Parathyroid adenoma (tissue), 2 donors: ENCODE data around the gene FARSA.
A peak's percentile ranks its signal among the peaks of the same experiment; 100 is the strongest.

Source experiments
- H2AFZ ChIP-seq: fragments of 300-600 bp; sonication (generic); one replicate; pipeline ENCODE4 v1.7.0; 2017; ENCODE audit warnings: antibody characterized with exemption, mild to moderate bottlenecking
- H3K27ac ChIP-seq: fragments of 300-600 bp; sonication (generic); one replicate; pipeline ENCODE4 v1.7.0; 2017
- H3K27me3 ChIP-seq: fragments of 300-600 bp; sonication (generic); one replicate; pipeline ENCODE4 v1.7.0; 2017; ENCODE audit warnings: low read length; ENCODE audit not compliant: control insufficient read depth, insufficient read depth
- H3K36me3 ChIP-seq: fragments of 300-600 bp; sonication (generic); one replicate; pipeline ENCODE4 v1.7.0; 2017; ENCODE audit warnings: low read length; ENCODE audit not compliant: control insufficient read depth, insufficient read depth
- H3K4me1 ChIP-seq: fragments of 300-600 bp; sonication (generic); one replicate; pipeline ENCODE4 v1.7.0; 2017; ENCODE audit warnings: control low read depth
- H3K4me2 ChIP-seq: fragments of 300-600 bp; sonication (generic); one replicate; pipeline ENCODE4 v1.7.0; 2017; ENCODE audit warnings: low read length
- H3K4me3 ChIP-seq: fragments of 300-600 bp; sonication (generic); one replicate; pipeline ENCODE4 v1.7.0; 2017; ENCODE audit warnings: low read depth, low read length
- H3K79me2 ChIP-seq: fragments of 300-600 bp; sonication (generic); one replicate; pipeline ENCODE4 v1.7.0; 2017; ENCODE audit warnings: control low read depth
- H3K9ac ChIP-seq: fragments of 300-600 bp; sonication (generic); one replicate; pipeline ENCODE4 v1.7.0; 2017; ENCODE audit warnings: mild to moderate bottlenecking
- H3K9me3 ChIP-seq: fragments of 300-600 bp; sonication (generic); one replicate; pipeline ENCODE4 v1.7.0; 2017; ENCODE audit warnings: low read length; ENCODE audit not compliant: control insufficient read depth
- TF ChIP-seq, protein P1 (sequence below): fragments of 300-600 bp; sonication (generic); IDR thresholded peaks from one replicate; pipeline ENCODE4 v1.7.0; 2017; ENCODE audit warnings: antibody characterized with exemption, mild to moderate bottlenecking
- donor health status: primary hyperparathyroidism.

Gene FARSA

DNA sequence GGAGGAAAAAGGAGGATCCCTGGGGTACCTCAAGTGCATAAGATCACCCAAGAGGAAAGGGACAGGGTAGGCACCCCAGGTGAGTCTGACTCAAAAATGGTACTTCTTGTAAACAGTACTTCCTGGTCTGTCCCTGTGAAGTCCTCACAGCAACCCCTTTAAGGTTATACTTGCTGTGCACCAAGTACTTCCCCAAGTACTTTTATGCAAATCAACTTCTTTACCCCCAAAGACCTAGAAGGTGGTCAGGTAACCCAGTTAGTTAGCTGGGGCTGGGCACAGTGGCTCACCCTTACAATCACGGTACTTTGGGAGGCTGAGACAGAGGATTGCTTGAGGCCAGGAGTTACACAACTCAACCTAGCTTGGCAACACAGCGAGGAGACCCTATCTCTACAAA is 7.4 kb upstream of the FARSA start:
- H3K27me3 ChIP-seq: no peaks in the 10 kb centered on the region
- peak overlapping the region; percentile 11 for H3K4me2 ChIP-seq
- no peaks in the 10 kb centered on the region for H3K36me3 ChIP-seq
- TF ChIP-seq, protein P1, sequence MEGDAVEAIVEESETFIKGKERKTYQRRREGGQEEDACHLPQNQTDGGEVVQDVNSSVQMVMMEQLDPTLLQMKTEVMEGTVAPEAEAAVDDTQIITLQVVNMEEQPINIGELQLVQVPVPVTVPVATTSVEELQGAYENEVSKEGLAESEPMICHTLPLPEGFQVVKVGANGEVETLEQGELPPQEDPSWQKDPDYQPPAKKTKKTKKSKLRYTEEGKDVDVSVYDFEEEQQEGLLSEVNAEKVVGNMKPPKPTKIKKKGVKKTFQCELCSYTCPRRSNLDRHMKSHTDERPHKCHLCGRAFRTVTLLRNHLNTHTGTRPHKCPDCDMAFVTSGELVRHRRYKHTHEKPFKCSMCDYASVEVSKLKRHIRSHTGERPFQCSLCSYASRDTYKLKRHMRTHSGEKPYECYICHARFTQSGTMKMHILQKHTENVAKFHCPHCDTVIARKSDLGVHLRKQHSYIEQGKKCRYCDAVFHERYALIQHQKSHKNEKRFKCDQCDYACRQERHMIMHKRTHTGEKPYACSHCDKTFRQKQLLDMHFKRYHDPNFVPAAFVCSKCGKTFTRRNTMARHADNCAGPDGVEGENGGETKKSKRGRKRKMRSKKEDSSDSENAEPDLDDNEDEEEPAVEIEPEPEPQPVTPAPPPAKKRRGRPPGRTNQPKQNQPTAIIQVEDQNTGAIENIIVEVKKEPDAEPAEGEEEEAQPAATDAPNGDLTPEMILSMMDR: no peak
- H3K9ac ChIP-seq: no peak overlapping the region
- peaks cover 12% of the 10 kb centered on the region for H3K4me1 ChIP-seq
- no peaks in the 10 kb centered on the region for H3K9me3 ChIP-seq
- peaks cover 23% of the 10 kb centered on the region for H3K79me2 ChIP-seq
- H2AFZ ChIP-seq: no peak overlapping the region
- no peak overlapping the region for H3K27ac ChIP-seq
- H3K4me3 ChIP-seq: no peak overlapping the region

DNA sequence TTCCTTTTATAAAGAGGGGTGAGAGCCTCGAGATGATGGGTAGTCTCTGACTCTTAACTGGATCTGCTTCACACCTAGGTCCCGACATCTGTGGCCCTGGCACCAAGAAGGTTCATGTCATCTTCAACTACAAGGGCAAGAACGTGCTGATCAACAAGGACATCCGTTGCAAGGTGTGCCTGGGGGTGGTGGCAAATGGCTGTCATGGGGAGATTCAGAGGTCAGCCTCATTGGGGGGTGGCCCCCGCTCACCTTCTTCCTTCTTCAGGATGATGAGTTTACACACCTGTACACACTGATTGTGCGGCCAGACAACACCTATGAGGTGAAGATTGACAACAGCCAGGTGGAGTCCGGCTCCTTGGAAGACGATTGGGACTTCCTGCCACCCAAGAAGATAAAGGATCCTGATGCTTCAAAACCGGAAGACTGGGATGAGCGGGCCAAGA is 6.5 kb upstream of the FARSA start:
- H3K4me1 ChIP-seq: peaks cover 12% of the 10 kb centered on the region
- no peaks in the 10 kb centered on the region for H3K9me3 ChIP-seq
- no peak overlapping the region for H3K9ac ChIP-seq
- H3K27me3 ChIP-seq: no peaks in the 10 kb centered on the region
- peaks cover 23% of the 10 kb centered on the region for H3K79me2 ChIP-seq
- H3K27ac ChIP-seq: peak overlapping the region; percentile 96
- H3K4me2 ChIP-seq: peak overlapping the region; percentile 86
- no peaks in the 10 kb centered on the region for H3K36me3 ChIP-seq
- H3K4me3 ChIP-seq: peak overlapping the region; percentile 97
- H2AFZ ChIP-seq: no peak overlapping the region
- TF ChIP-seq, protein P1: no peak

DNA sequence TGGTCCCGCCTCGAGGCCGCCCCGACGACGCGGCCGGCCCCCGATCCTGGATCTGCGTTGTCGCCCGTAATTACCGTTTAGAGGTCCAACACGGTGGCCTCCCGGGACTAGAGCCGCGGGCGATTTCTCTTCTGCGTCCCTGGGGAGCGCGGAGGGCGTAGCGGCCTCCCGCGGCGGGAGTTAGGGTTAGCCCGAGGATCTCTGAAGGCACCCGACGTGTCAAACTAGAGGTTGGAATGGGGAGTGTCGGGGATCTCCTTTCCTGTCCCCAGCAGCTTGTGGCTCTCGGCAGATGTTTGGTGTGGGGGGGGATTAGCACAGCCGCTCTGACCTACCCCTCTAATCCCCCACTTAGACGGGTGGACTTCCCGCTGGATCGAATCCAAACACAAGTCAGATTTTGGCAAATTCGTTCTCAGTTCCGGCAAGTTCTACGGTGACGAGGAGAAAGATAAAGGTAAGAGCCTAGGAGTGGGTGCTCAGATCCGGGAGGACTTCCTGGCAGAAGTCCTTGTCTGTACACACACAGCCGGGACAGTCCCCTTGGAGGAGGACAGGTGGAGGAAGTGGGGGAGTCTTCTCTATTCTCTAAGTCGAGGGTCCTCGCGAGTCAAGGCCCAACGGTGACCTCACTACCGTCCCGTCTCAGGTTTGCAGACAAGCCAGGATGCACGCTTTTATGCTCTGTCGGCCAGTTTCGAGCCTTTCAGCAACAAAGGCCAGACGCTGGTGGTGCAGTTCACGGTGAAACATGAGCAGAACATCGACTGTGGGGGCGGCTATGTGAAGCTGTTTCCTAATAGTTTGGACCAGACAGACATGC is 5.5 kb upstream of the FARSA start:
- TF ChIP-seq, protein P1: peak; percentile 17
- H3K4me1 ChIP-seq: peaks cover 16% of the 10 kb centered on the region

DNA sequence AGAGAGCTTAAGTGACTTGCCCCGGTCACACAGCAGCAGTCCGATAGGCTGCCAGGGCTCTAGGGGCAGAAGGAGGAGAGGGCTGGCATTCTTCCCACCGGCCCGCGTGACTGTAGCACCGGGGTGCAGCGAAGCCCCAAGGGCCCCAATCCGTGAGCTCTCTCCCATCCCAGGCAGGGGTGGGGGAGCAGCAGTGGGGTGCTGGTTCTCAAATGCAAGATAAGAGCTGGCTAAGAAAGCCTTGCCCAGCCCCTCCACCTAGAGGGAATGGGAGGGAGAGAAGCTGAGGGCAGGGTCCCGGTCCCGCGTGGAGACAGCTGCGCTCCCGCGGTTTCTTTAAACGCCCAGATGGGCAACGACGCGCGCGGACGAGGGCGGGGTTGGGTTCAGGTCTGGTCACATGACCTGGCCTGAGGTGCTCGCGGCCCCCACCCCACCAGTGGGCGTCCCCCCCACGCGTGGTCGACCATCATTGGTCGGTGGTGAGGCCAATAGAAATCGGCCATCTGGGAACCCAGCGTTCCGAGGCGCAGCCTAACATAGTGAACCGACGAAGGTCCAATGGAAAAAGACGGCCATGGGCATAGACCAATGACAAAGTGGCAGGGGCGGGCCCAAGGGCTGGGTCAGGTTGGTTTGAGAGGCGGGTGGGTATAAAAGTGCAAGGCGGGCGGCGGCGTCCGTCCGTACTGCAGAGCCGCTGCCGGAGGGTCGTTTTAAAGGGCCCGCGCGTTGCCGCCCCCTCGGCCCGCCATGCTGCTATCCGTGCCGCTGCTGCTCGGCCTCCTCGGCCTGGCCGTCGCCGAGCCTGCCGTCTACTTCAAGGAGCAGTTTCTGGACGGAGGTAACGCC is 4.6 kb upstream of the FARSA start, which contains the start of gene CALR:
Gene CALR, plus strand, starts transcription at position 683 of the 852 bp plus-strand sequence. Its CDS starts 71 bp downstream, at position 754.
- peak within 1 kb of the TSS; percentile 97 for H3K4me3 ChIP-seq
- H3K4me1 ChIP-seq: peaks cover 20% of the 10 kb centered on the region
- H2AFZ ChIP-seq: peak within 1 kb of the TSS; percentile 91
- H3K27me3 ChIP-seq: no peaks in the 10 kb centered on the region
- no peaks in the 10 kb centered on the region for H3K36me3 ChIP-seq
- peak within 1 kb of the TSS; percentile 97 for H3K4me2 ChIP-seq
- H3K9ac ChIP-seq: peak within 1 kb of the TSS; percentile 96
- peaks cover 29% of the 10 kb centered on the region for H3K79me2 ChIP-seq
- H3K9me3 ChIP-seq: no peaks in the 10 kb centered on the region
- TF ChIP-seq, protein P1: no peak
- peak within 1 kb of the TSS; percentile 96 for H3K27ac ChIP-seq

More for the DNA sequence above, 5.5 kb upstream of the FARSA start:
- peak overlapping the region; percentile 97 for H3K4me3 ChIP-seq
- H2AFZ ChIP-seq: peak overlapping the region; percentile 82
- no peaks in the 10 kb centered on the region for H3K9me3 ChIP-seq
- peaks cover 24% of the 10 kb centered on the region for H3K79me2 ChIP-seq
- no peaks in the 10 kb centered on the region for H3K27me3 ChIP-seq
- H3K4me2 ChIP-seq: peak overlapping the region; percentile 86
- H3K36me3 ChIP-seq: no peaks in the 10 kb centered on the region
- peak overlapping the region; percentile 96 for H3K9ac ChIP-seq
- peak overlapping the region; percentile 96 for H3K27ac ChIP-seq
